ENCODE data around the gene YIPF7.

The YIPF7 gene

DNA sequence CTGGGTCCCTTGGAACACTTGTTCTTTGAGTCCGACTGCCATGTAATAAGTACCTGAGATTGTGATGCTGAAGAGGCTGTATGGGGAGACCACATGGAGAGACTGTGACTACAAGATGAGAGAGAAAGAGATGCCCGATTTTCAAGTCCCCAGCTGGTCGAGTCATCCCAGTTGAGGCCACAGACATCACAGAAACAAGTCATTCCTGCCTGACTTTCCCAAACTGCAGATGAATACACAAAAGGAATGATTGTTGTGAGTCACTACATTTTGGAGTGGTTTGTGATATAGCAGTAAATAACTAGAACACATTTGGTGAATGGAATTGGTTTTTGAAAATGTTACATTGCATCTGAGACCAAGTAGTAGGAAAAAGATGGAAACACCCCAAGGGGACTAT lies 9.0 kb upstream of the YIPF7 start:
- no peak for TF ChIP-seq ZFX (IDR thresholded peaks at IDR 0.05; ENCODE audit: borderline replicate concordance)
- no peak for TF ChIP-seq CTCF (IDR thresholded peaks at IDR 0.05)
- H3K27ac ChIP-seq = no peak overlapping the region

DNA sequence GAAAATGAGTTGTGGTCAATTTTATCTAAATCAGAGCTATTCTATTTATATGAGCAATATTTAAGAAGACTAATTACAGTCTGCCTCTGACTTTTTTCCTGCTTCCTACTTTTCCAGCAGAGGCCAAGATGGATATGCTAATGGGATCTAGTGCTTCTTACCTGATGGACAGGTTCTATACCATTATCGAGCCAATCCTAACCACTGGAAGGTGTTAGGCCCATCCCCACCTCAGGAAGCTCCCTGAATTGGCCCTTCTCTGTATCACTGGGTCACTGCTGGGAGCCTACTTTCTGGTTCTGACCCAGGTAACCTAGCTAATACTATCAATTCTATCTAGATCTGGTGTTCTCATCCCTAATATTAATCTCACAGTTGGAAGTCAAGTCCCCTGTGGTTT lies 577 bp upstream of the YIPF7 start:
- TF ChIP-seq ZFX (IDR thresholded peaks at IDR 0.05; ENCODE audit: borderline replicate concordance) (no peak), CTCF (IDR thresholded peaks at IDR 0.05) (no peak)
- no peak overlapping the region for H3K27ac ChIP-seq

DNA sequence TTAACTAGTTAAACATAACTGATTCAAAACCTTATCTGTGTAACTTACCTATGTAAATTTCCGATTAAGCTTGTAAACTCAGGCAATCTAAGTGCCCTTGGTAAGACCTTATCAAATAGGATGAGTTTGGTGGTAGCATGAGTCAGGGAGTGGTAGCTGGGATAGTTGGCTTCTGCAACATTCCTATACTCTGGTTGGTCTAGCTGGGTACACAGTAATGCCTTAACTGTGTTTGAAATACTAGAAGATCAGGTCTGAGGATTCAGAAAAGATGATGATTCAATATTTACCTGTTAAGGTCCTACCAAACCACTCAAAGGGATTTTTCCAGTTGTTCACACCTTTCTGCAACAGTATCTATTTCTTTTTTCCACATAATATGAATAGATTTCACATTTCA lies 5.3 kb downstream of the YIPF7 start:
- TF ChIP-seq ZFX (IDR thresholded peaks at IDR 0.05; ENCODE audit: borderline replicate concordance) = no peak
- no peak for TF ChIP-seq CTCF (IDR thresholded peaks at IDR 0.05)
- H3K27ac ChIP-seq = no peak overlapping the region

DNA sequence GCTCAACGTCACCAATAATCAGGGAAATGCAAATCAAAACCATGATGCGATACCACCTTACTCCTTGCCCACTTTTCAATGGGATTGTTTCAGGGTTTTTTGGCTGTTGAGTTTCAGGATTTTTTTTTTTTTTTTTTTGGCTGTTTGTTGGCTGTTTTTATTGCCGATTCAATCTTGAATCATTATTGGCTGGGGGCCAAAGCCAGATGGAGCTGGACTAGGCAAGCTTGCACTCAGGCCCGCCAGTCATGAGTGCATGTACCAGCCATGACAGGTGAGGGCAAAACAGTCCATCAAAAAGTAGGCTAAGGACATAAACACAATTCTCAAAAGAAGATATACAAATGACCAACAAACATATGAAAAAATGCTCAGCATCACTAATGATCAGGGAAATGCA lies 13.3 kb downstream of the YIPF7 start:
- H3K27ac ChIP-seq = no peak overlapping the region
- TF ChIP-seq CTCF (IDR thresholded peaks at IDR 0.05) = no peak
- TF ChIP-seq ZFX (IDR thresholded peaks at IDR 0.05; ENCODE audit: borderline replicate concordance) = no peak

DNA sequence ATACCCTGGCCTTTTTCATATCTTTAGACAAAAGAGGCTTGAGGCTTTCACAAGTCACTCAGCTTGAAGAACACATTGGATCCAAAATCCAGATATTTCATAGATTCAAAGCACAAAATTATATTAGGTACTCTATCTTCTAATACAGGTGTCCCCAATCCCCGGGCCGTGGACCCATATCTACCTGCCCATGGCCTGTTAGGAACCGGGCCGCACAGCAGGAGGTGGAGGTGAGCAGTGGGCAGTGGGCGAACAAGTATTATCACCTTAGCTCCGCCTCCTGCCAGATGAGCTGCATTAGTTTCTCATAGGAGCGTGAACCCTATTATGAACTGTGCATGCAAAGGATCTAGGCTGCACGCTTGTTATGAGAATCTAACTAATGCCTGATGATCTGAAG lies 18.7 kb downstream of the YIPF7 start:
- TF ChIP-seq CTCF (IDR thresholded peaks at IDR 0.05) (no peak), ZFX (IDR thresholded peaks at IDR 0.05; ENCODE audit: borderline replicate concordance) (no peak)
- H3K27ac ChIP-seq = no peak overlapping the region

GRCh38 chr4:44632089-44632488 lies 19.3 kb downstream of the YIPF7 start:
- TF ChIP-seq CTCF (IDR thresholded peaks at IDR 0.05) (peak; percentile 52), ZFX (IDR thresholded peaks at IDR 0.05; ENCODE audit: borderline replicate concordance) (no peak)
- H3K27ac ChIP-seq = no peak overlapping the region

DNA sequence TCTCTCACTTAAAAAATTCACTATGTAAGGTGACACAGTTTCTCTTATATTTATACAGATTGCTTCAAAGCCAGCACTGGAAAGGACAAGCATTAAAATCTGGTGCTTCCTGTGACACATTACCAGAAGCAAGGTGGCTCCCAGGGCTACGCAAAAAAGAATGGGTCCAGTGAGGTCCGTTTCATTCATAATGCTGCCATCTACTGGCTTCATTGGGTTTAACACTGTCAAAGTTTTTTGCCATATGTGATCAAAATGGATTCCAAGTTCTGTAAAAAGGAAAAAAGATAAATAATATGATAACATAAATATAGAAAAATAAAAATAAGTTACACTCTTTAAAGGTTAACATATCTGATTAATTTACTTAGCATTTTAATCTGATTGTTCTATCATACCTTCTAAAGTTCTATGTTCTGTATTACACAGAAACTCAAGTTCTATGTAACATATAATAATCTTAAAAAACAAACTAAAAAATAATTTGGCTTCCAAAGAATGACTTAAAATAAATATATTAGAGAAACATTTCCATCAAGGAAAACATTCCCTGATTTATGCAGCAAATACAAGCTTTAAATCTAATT lies 22.1 kb downstream of the YIPF7 start:
- TF ChIP-seq ZFX (IDR thresholded peaks at IDR 0.05; ENCODE audit: borderline replicate concordance) (no peak), CTCF (IDR thresholded peaks at IDR 0.05) (peak; percentile 84)
- H3K27ac ChIP-seq = no peak overlapping the region

Data from 22Rv1 (cell line).